Endodermal cell (in vitro differentiated cells): ENCODE results near the gene HGFAC. TPM values are rescaled to one million over a fixed set of nuclear protein-coding genes. Genes with fewer than 3 reads are reported as not detected.
A peak's percentile ranks its signal among the peaks of the same experiment; 100 is the strongest.

Experiments
- DNase-seq: peaks from one replicate; pipeline ENCODE4 v3.0.0-alpha.2; 2017
- H3K27ac ChIP-seq: 2 replicates; pipeline ENCODE4 v1.5.1; 2013; ENCODE audit warnings: mild to moderate bottlenecking, low read depth, low read length, moderate library complexity
- H3K27me3 ChIP-seq: 2 replicates; pipeline ENCODE4 v1.6.1; 2013; ENCODE audit warnings: mild to moderate bottlenecking, low read length, moderate library complexity; ENCODE audit not compliant: insufficient read depth, control insufficient read depth, poor library complexity, severe bottlenecking
- H3K36me3 ChIP-seq: 2 replicates; pipeline ENCODE4 v1.7.0; 2013; ENCODE audit warnings: mild to moderate bottlenecking, low read length, moderate library complexity; ENCODE audit not compliant: control insufficient read depth, insufficient read depth
- H3K4me1 ChIP-seq: one replicate; pipeline ENCODE4 v1.7.0; 2013; ENCODE audit warnings: low read length; ENCODE audit not compliant: control insufficient read depth, insufficient read depth
- H3K4me3 ChIP-seq: 2 replicates; pipeline ENCODE4 v1.5.1; 2013; ENCODE audit warnings: mild to moderate bottlenecking, low read length, moderate library complexity
- H3K9ac ChIP-seq: 2 replicates; pipeline ENCODE4 v1.6.1; 2013; ENCODE audit warnings: mild to moderate bottlenecking, low read length, moderate library complexity; ENCODE audit not compliant: poor library complexity, severe bottlenecking; ENCODE audit errors: extremely low read depth
- H3K9me3 ChIP-seq: 2 replicates; pipeline ENCODE4 v1.6.1; 2013; ENCODE audit warnings: mild to moderate bottlenecking, low read length, moderate library complexity; ENCODE audit not compliant: control insufficient read depth
- H3K27ac Mint-ChIP-seq: 2 replicates; pipeline ENCODE4 v1.8.0; 2020; ENCODE audit warnings: mixed read lengths
- H3K27me3 Mint-ChIP-seq: 2 replicates; pipeline ENCODE4 v1.8.0; 2021; ENCODE audit warnings: mild to moderate bottlenecking, mixed read lengths; ENCODE audit not compliant: insufficient read depth
- H3K36me3 Mint-ChIP-seq: 2 replicates; pipeline ENCODE4 v1.8.0; 2020; ENCODE audit warnings: low read depth, mixed read lengths
- H3K4me1 Mint-ChIP-seq: 2 replicates; pipeline ENCODE4 v1.8.0; 2020; ENCODE audit warnings: mixed read lengths
- H3K4me3 Mint-ChIP-seq: 2 replicates; pipeline ENCODE4 v1.8.0; 2020; ENCODE audit warnings: mild to moderate bottlenecking, moderate library complexity, mixed read lengths
- H3K9me3 Mint-ChIP-seq: 2 replicates; pipeline ENCODE4 v1.8.0; 2020; ENCODE audit warnings: mild to moderate bottlenecking, mixed read lengths
- WGBS, 2 experiments: methylation state at CpG; one replicate each; pipeline versions ENCODE4 v1.1.5 to v1.1.7; 2013; ENCODE audit warnings: missing lambda C conversion rate in 2 of 2, mixed read lengths in 1 of 2; ENCODE audit not compliant: insufficient coverage in 1 of 2, insufficient read length in 1 of 2; 5-methylcytosine and 5-hydroxymethylcytosine counted together
- total RNA-seq, 2 donors: library from RNA; stranded (reverse); fragmentation: NEBNext Ultra II Directional in 1 of 2; extraction: Animal tissue kit (Norgen Biotek cat#: 25700) in 1 of 2; gene quantifications; 2 replicates in 1 of 2; 3 replicates in 1 of 2; pipeline ENCODE4 v1.2.1, GENCODE V29; 2021
- TF ChIP-seq, protein P1 (sequence below): fragments of 200-600 bp; sonication (generic); conservative IDR thresholded peaks from 2 replicates; pipeline ENCODE4 v1.5.0; 2021; ENCODE audit warnings: antibody characterized with exemption, mild to moderate bottlenecking

HGFAC gene
- total RNA-seq, 2 donors from 2014 or later, result 0.46 TPM; not detected in 1

DNA sequence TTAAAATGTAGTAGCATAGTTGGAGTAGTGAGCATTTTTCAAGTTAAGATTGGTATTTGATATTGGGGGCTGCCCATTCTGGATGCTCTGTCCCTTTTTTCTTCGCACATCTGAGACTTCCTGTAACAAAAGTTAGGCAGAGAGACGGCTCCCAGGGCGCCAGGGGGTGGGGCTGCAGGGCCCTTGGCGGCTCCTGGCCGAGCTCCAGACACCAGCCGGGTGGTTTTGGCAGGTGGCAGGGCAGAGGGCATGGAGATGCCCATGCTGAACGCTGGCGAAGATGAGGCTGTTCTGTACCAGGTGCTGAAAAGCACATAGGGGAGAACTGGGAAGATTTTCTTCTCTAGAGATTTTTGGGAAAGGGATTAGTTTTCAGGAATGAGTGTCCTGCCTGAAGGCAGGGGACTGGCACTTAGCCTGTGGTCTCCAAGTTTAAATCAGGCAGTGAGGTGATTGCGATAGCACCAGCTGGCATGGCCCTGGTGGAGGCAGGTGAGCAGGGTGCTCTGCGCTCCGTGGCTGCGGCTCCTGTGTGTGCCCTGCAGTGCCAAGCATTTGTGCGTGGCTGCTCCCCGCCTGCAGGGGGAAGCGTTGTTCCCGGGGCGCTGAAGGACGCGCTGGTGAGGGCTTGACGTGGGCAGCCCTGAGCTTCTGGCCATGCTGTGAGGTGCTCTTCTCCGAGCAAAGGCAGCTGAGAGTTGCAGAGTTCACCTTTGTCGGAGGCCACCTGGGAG lies 23.6 kb upstream of the HGFAC start:
- H3K4me1 ChIP-seq, result no peaks in the 10 kb centered on the region
- TF ChIP-seq, protein P1, sequence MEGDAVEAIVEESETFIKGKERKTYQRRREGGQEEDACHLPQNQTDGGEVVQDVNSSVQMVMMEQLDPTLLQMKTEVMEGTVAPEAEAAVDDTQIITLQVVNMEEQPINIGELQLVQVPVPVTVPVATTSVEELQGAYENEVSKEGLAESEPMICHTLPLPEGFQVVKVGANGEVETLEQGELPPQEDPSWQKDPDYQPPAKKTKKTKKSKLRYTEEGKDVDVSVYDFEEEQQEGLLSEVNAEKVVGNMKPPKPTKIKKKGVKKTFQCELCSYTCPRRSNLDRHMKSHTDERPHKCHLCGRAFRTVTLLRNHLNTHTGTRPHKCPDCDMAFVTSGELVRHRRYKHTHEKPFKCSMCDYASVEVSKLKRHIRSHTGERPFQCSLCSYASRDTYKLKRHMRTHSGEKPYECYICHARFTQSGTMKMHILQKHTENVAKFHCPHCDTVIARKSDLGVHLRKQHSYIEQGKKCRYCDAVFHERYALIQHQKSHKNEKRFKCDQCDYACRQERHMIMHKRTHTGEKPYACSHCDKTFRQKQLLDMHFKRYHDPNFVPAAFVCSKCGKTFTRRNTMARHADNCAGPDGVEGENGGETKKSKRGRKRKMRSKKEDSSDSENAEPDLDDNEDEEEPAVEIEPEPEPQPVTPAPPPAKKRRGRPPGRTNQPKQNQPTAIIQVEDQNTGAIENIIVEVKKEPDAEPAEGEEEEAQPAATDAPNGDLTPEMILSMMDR, result peak; percentile 61
- peak; percentile 64 for DNase-seq
- no peak overlapping the region for H3K4me3 Mint-ChIP-seq
- H3K27ac Mint-ChIP-seq, result no peak overlapping the region
- H3K27me3 ChIP-seq, result no peaks in the 10 kb centered on the region
- no peak overlapping the region for H3K27ac ChIP-seq
- H3K9ac ChIP-seq, result no peak overlapping the region
- peaks cover 28% of the 10 kb centered on the region for H3K36me3 Mint-ChIP-seq
- no peaks in the 10 kb centered on the region for H3K27me3 Mint-ChIP-seq
- peaks cover 12% of the 10 kb centered on the region for H3K36me3 ChIP-seq
- no peaks in the 10 kb centered on the region for H3K9me3 ChIP-seq
- no peak overlapping the region for H3K4me3 ChIP-seq
- H3K4me1 Mint-ChIP-seq, result no peaks in the 10 kb centered on the region
- H3K9me3 Mint-ChIP-seq, result no peaks in the 10 kb centered on the region
- 91 to 99% methylated on average over 13 to 22 of the region's 22 CpGs for WGBS, 2 experiments

DNA sequence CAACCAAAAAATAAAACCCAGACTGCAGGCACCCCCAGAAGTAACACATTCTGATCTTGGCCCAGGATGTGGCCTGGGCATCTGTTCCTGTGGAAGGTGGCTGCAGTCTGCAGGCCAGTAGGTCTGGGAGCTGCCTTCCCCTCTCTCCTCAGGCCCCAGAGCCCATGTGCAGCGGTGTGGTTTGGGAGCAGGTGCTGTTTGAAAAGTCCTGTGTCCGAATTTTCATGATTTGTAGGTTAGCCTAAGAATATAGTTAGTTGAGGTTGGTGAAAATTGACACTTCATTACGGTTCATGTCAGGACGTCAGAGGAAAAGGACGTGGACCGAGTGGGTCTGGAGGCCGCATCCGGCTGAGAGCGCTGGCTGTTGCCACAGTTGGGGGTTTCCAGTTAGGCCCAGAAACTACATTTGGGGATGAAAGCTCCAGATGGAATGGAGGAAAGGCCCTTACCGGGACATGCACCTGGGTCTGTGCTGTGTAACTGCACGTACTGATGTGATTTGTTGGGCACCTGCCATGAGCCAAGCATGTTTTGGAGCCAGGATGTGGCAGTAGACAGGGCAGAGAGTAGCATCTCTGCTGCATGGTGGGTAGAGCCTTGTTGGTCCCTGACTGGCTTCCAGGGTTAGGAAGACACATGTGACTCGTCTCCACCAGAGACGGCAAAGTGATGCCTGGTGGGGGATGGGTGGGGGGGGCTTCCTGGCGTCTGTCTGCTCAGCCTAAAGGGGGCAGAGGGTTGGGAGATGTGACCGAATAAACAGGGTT lies 21.7 kb upstream of the HGFAC start:
- Mint-ChIP-seq H3K36me3 (peaks cover 28% of the 10 kb centered on the region), H3K4me1 (no peaks in the 10 kb centered on the region), H3K9me3 (no peaks in the 10 kb centered on the region), H3K27ac (no peak overlapping the region), H3K27me3 (no peaks in the 10 kb centered on the region), H3K4me3 (no peak overlapping the region)
- Histone ChIP-seq H3K9me3 (no peaks in the 10 kb centered on the region), H3K9ac (no peak overlapping the region), H3K36me3 (peaks cover 12% of the 10 kb centered on the region), H3K4me1 (no peaks in the 10 kb centered on the region), H3K4me3 (no peak overlapping the region), H3K27ac (no peak overlapping the region), H3K27me3 (no peaks in the 10 kb centered on the region)
- DNase-seq, result peak; percentile 32
- WGBS, 2 experiments, result 91 to 99% methylated on average over 9 to 15 of the region's 15 CpGs
- TF ChIP-seq, protein P1, result no peak

DNA sequence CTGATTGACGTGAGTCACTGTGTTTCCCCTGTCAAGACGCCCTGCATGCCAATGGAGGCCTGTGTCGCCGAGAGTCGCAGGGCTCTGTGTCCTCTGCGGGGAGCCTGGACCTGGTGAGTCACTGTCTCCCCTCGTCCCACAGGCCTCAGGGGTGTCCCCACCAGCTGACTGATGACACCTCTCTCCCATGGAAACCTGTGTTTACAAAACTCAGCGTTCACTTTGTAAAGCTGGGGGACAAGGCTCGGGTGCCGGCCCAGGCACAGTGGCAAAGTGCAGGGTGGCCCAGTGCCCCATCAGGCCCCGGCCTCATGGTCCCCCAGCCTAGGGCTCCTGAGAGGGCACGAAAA lies 21.2 kb upstream of the HGFAC start:
- TF ChIP-seq, protein P1, result no peak
- H3K27me3 ChIP-seq, result no peaks in the 10 kb centered on the region
- H3K9me3 Mint-ChIP-seq, result no peaks in the 10 kb centered on the region
- H3K4me3 Mint-ChIP-seq, result no peak overlapping the region
- H3K36me3 ChIP-seq, result peaks cover 12% of the 10 kb centered on the region
- H3K27ac ChIP-seq, result no peak overlapping the region
- WGBS, 2 experiments, result 88 to 93% methylated on average over 12 of the region's 12 CpGs
- H3K27me3 Mint-ChIP-seq, result no peaks in the 10 kb centered on the region
- H3K9me3 ChIP-seq, result no peaks in the 10 kb centered on the region
- H3K4me1 ChIP-seq, result no peaks in the 10 kb centered on the region
- peak; percentile 42 for DNase-seq
- H3K4me3 ChIP-seq, result no peak overlapping the region
- H3K27ac Mint-ChIP-seq, result no peak overlapping the region
- no peak overlapping the region for H3K9ac ChIP-seq
- no peaks in the 10 kb centered on the region for H3K4me1 Mint-ChIP-seq
- peaks cover 28% of the 10 kb centered on the region for H3K36me3 Mint-ChIP-seq
